Naive thymus-derived CD8-positive, alpha-beta T cell (primary cell): ENCODE data around the gene PIGM. TPM values are rescaled to one million over a fixed set of nuclear protein-coding genes. Genes with fewer than 3 reads are reported as not detected.

Experiments
- ATAC-seq, 2 donors: fragments of 150-1000 bp; cut with Tn5 transposase in 1 of 2; sonication (Bioruptor Pico), chemical (Tn5 transposase) in 1 of 2; 1 replicate in 1 of 2; 2 replicates in 1 of 2; pipeline ENCODE4 v1.10.0; 2021; ENCODE audit warnings: mild to moderate bottlenecking in 2 of 2, moderate library complexity in 2 of 2
- POLR2A ChIA-PET: fragments of 350-600 bp; sonication (Branson Sonifier 250); formaldehyde crosslinking; loops from one replicate; lab custom pipeline; 2021; ENCODE audit warnings: antibody characterized with exemption; lab: Charles Lee
- DNase-seq, 10 donors: peaks; one replicate each; pipeline versions ENCODE4 v3.0.0 to v3.0.0-alpha.2; 2020 to 2022
- H3K27ac Mint-ChIP-seq, 10 donors: one replicate each; pipeline ENCODE4 v1.8.0; 2020 to 2022; ENCODE audit warnings: mild to moderate bottlenecking in 10 of 10, mixed read lengths in 10 of 10, moderate library complexity in 4 of 10, inconsistent platforms in 1 of 10
- H3K27me3 Mint-ChIP-seq, 5 donors: one replicate each; pipeline ENCODE4 v1.8.0; 2021 to 2022; ENCODE audit warnings: mixed read lengths in 5 of 5
- H3K36me3 Mint-ChIP-seq, 3 donors: one replicate each; pipeline ENCODE4 v1.8.0; 2020 to 2022; ENCODE audit warnings: mixed read lengths in 3 of 3, mild to moderate bottlenecking in 2 of 3, inconsistent platforms in 1 of 3
- H3K4me1 Mint-ChIP-seq, 4 donors: one replicate each; pipeline ENCODE4 v1.8.0; 2021 to 2022; ENCODE audit warnings: mixed read lengths in 4 of 4
- H3K4me3 Mint-ChIP-seq, 10 donors: one replicate each; pipeline ENCODE4 v1.8.0; 2020 to 2022; ENCODE audit warnings: mild to moderate bottlenecking in 10 of 10, mixed read lengths in 10 of 10, moderate library complexity in 6 of 10, inconsistent platforms in 1 of 10
- H3K9me3 Mint-ChIP-seq, 9 donors: one replicate each; pipeline ENCODE4 v1.8.0; 2020 to 2022; ENCODE audit warnings: mixed read lengths in 9 of 9, mild to moderate bottlenecking in 3 of 9, inconsistent platforms in 1 of 9, moderate library complexity in 1 of 9
- polyA plus RNA-seq, 3 donors: library from polyadenylated mRNA; unstranded; fragments of 300-500 nt; fragmentation: Illumina TruSeq; gene quantifications; one replicate each; pipeline ENCODE4 v1.2.3, GENCODE V29; 2021
- total RNA-seq, 8 experiments: library from RNA in 2 of 8; stranded (reverse) in 2 of 8; gene quantifications; one replicate each; pipeline ENCODE4 v1.2.3 and lab custom pipeline; 2021 to 2026

PIGM gene
- total and polyA plus RNA-seq, 5 experiments from 2014 or later = 3.3 to 9.7 (median 4.0) TPM

- Mint-ChIP-seq H3K9me3 (no peaks in the 10 kb centered on the region), H3K4me3 (peak overlapping the region; percentile 90 to 99 (median 97)), H3K36me3 (peaks cover 0 to 6% (median 4%) of the 10 kb centered on the region in 3 donors), H3K27ac (peak overlapping the region; percentile 89 to 97 (median 95)), H3K27me3 (peaks cover 0 to 2% (median 0%) of the 10 kb centered on the region in 5 donors), H3K4me1 (peaks cover 18 to 43% (median 35%) of the 10 kb centered on the region in 4 donors)
- DNase-seq (no peak), ATAC-seq (peak in 1 of 2 donors; percentile 22)
- POLR2A ChIA-PET = interaction anchor here (1.3 to 2.5 kb wide), 3 partner anchors 14 to 230 kb away, joined by 4 to 14 read pairs (median 6); partner anchors contain the start of genes DCAF8 and TAGLN2
These were observed 503 bp upstream of the PIGM start for GRCh38 chr1:160032165-160032820.

GRCh38 chr1:160030657-160031364, 979 bp downstream of the PIGM start:
- ATAC-seq (no peak), DNase-seq (no peak)
- Mint-ChIP-seq H3K4me1 (peaks cover 19 to 43% (median 36%) of the 10 kb centered on the region in 4 donors), H3K27me3 (peaks cover 0 to 2% (median 0%) of the 10 kb centered on the region in 5 donors), H3K27ac (peak overlapping the region; percentile 89 to 97 (median 95)), H3K36me3 (peaks cover 0 to 9% (median 4%) of the 10 kb centered on the region in 3 donors), H3K4me3 (peak overlapping the region; percentile 90 to 99 (median 97)), H3K9me3 (no peaks in the 10 kb centered on the region)
- POLR2A ChIA-PET = interaction anchor here (0.9 to 2.5 kb wide), 5 partner anchors 11 to 106 kb away, joined by 3 to 14 read pairs (median 5); partner anchors contain the start of gene TAGLN2

GRCh38 chr1:160028426-160028825, 3.4 kb downstream of the PIGM start:
- Mint-ChIP-seq H3K27ac (no peak overlapping the region), H3K27me3 (no peaks in the 10 kb centered on the region), H3K4me1 (peaks cover 19 to 43% (median 36%) of the 10 kb centered on the region in 4 donors)

GRCh38 chr1:160025314-160025713, 6.5 kb downstream of the PIGM start:
- Mint-ChIP-seq H3K4me1 (peaks cover 7 to 20% (median 14%) of the 10 kb centered on the region in 4 donors), H3K9me3 (no peaks in the 10 kb centered on the region), H3K27me3 (no peaks in the 10 kb centered on the region), H3K27ac (peak overlapping the region in 1 of 10 donors; percentile 32), H3K36me3 (peaks cover 0 to 9% (median 4%) of the 10 kb centered on the region in 3 donors), H3K4me3 (no peak overlapping the region)
- DNase-seq (no peak), ATAC-seq (no peak)
- POLR2A ChIA-PET = no interaction called here

More at GRCh38 chr1:160028426-160028825, 3.4 kb downstream of the PIGM start:
- H3K36me3 Mint-ChIP-seq = peaks cover 0 to 9% (median 4%) of the 10 kb centered on the region in 3 donors
- ATAC-seq (no peak), DNase-seq (no peak)
- no peak overlapping the region for H3K4me3 Mint-ChIP-seq
- POLR2A ChIA-PET = no interaction called here
- H3K9me3 Mint-ChIP-seq = no peaks in the 10 kb centered on the region

GRCh38 chr1:160024195-160024905, 7.4 kb downstream of the PIGM start:
- no peak for DNase-seq
- H3K9me3 Mint-ChIP-seq = no peaks in the 10 kb centered on the region
- no peak overlapping the region for H3K4me3 Mint-ChIP-seq
- H3K27ac Mint-ChIP-seq = peak overlapping the region in 2 of 10 donors; percentile 2 to 16
- H3K4me1 Mint-ChIP-seq = peaks cover 0 to 13% (median 11%) of the 10 kb centered on the region in 4 donors
- ATAC-seq = no peak
- H3K36me3 Mint-ChIP-seq = peaks cover 0 to 9% (median 4%) of the 10 kb centered on the region in 3 donors
- POLR2A ChIA-PET = no interaction called here
- no peaks in the 10 kb centered on the region for H3K27me3 Mint-ChIP-seq

- Mint-ChIP-seq H3K27me3 (peaks cover 0 to 4% (median 0%) of the 10 kb centered on the region in 5 donors), H3K4me3 (no peak overlapping the region), H3K27ac (peak overlapping the region in 2 of 10 donors; percentile 1 to 6), H3K36me3 (peaks cover 0 to 6% (median 4%) of the 10 kb centered on the region in 3 donors), H3K4me1 (peaks cover 0 to 6% (median 2%) of the 10 kb centered on the region in 4 donors), H3K9me3 (no peaks in the 10 kb centered on the region)
- DNase-seq (no peak), ATAC-seq (no peak)
- POLR2A ChIA-PET = no interaction called here
These were observed 9.2 kb downstream of the PIGM start for GRCh38 chr1:160022330-160023310.

- H3K4me3 Mint-ChIP-seq = no peak overlapping the region
- POLR2A ChIA-PET = no interaction called here
- H3K4me1 Mint-ChIP-seq = peaks cover 0 to 3% (median 0%) of the 10 kb centered on the region in 4 donors
- DNase-seq (no peak), ATAC-seq (no peak)
- no peak overlapping the region for H3K27ac Mint-ChIP-seq
- no peaks in the 10 kb centered on the region for H3K36me3 Mint-ChIP-seq
- H3K27me3 Mint-ChIP-seq = peaks cover 0 to 9% (median 2%) of the 10 kb centered on the region in 5 donors
- no peaks in the 10 kb centered on the region for H3K9me3 Mint-ChIP-seq
These were observed 10.3 kb downstream of the PIGM start for GRCh38 chr1:160021376-160022074.

- H3K36me3 Mint-ChIP-seq = no peaks in the 10 kb centered on the region
These were observed 11.6 kb downstream of the PIGM start for GRCh38 chr1:160020196-160020595.

GRCh38 chr1:160018900-160019299, 12.9 kb downstream of the PIGM start:
- no peaks in the 10 kb centered on the region for H3K36me3 Mint-ChIP-seq
- POLR2A ChIA-PET = no interaction called here
- no peak overlapping the region for H3K4me3 Mint-ChIP-seq

More at GRCh38 chr1:160020196-160020595, 11.6 kb downstream of the PIGM start:
- Mint-ChIP-seq H3K9me3 (no peaks in the 10 kb centered on the region), H3K4me3 (no peak overlapping the region), H3K27ac (no peak overlapping the region), H3K27me3 (peaks cover 0 to 9% (median 2%) of the 10 kb centered on the region in 5 donors), H3K4me1 (peaks cover 0 to 3% (median 0%) of the 10 kb centered on the region in 4 donors)
- POLR2A ChIA-PET = no interaction called here
- ATAC-seq = no peak
- DNase-seq = no peak

GRCh38 chr1:160018347-160018746, 13.4 kb downstream of the PIGM start:
- H3K27me3 Mint-ChIP-seq = peaks cover 0 to 14% (median 4%) of the 10 kb centered on the region in 5 donors
- ATAC-seq = no peak
- no peaks in the 10 kb centered on the region for H3K36me3 Mint-ChIP-seq
- H3K4me3 Mint-ChIP-seq = no peak overlapping the region
- DNase-seq = no peak
- peak overlapping the region in 2 of 10 donors; percentile 4 to 12 for H3K27ac Mint-ChIP-seq
- peaks cover 0 to 3% (median 0%) of the 10 kb centered on the region in 4 donors for H3K4me1 Mint-ChIP-seq
- POLR2A ChIA-PET = no interaction called here
- H3K9me3 Mint-ChIP-seq = no peaks in the 10 kb centered on the region

More at GRCh38 chr1:160018900-160019299, 12.9 kb downstream of the PIGM start:
- H3K27ac Mint-ChIP-seq = no peak overlapping the region
- ATAC-seq (no peak), DNase-seq (no peak)
- H3K27me3 Mint-ChIP-seq = peaks cover 0 to 9% (median 2%) of the 10 kb centered on the region in 5 donors
- H3K4me1 Mint-ChIP-seq = peaks cover 0 to 3% (median 0%) of the 10 kb centered on the region in 4 donors
- H3K9me3 Mint-ChIP-seq = no peaks in the 10 kb centered on the region

GRCh38 chr1:160017592-160017991, 14.2 kb downstream of the PIGM start:
- POLR2A ChIA-PET = no interaction called here
- Mint-ChIP-seq H3K4me3 (no peak overlapping the region), H3K9me3 (no peaks in the 10 kb centered on the region), H3K27ac (no peak overlapping the region), H3K36me3 (no peaks in the 10 kb centered on the region), H3K27me3 (peaks cover 0 to 14% (median 4%) of the 10 kb centered on the region in 5 donors), H3K4me1 (peaks cover 0 to 3% (median 0%) of the 10 kb centered on the region in 4 donors)
- DNase-seq (no peak), ATAC-seq (no peak)
